NCI-H2029 (cell line): ENCODE data around the gene RAET1L.
"Not testable (repeated sequence)": the region's sequence is repeated elsewhere in the genome, so short reads cannot be mapped to it uniquely, and the experiment has no call there.

Experiments
- DNase-seq: peaks from one replicate; lab custom pipeline; 2025; lab: John Stamatoyannopoulos, UW

RAET1L gene, protein sequence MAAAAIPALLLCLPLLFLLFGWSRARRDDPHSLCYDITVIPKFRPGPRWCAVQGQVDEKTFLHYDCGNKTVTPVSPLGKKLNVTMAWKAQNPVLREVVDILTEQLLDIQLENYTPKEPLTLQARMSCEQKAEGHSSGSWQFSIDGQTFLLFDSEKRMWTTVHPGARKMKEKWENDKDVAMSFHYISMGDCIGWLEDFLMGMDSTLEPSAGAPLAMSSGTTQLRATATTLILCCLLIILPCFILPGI

DNA sequence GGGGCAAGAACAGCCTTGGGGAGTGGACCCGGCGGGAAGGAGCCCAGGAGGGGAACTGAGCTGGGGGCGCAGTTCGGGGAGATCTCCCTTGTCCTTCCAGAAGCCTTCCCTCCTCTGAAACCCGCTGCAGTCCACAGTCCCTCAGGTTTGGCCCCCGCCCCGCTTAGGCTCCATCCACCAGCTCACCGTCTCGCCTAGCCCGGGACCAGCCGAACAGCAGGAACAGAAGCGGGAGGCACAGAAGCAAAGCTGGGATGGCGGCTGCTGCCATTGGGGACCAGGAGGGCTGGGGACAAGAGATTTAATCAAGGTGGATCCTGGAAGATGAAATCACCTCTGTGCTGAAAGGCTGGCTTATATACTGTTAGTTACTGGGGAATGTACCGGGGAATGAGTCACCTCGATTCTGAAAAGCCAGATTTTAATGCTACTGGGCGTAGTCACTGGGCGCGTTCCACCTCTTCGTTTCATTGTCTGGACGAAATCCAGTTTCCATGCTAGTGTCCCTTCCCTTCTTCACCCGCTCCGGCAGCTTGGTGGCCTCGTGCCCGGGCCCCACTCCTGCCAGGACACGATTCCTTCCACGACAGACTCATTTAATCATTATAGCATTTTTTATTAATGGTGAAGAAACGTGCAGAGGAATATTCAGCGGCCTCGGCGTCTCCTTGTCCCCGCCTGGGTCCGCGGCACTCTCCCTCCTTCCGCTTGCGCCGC is at the start of gene RAET1L:
RAET1L (minus strand) TSS at position 332 of the 717 bp plus-strand sequence; CDS start at position 271, 61 bp downstream.
- DNase-seq, result peak; percentile 1

DNA sequence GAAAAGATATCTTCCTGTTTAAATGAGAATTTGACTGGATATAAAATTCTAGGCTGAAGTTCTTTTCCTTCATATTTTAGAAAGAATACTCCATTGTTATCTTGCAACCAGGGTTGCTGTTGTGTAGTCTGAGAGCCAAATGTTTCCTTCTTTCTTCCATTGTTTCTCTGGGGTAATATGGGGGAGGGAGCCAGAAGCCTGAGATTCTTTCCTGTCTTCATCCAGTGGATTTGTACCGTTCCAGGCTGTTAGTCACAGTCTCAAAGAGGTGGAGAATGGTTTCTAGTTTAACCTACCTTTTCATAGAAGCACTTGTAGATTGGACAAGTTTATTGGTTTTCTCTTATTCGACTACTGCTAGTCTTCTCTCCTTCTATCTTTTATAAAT is 49.7 kb upstream of the RAET1L start:
- DNase-seq, result no peak

DNA sequence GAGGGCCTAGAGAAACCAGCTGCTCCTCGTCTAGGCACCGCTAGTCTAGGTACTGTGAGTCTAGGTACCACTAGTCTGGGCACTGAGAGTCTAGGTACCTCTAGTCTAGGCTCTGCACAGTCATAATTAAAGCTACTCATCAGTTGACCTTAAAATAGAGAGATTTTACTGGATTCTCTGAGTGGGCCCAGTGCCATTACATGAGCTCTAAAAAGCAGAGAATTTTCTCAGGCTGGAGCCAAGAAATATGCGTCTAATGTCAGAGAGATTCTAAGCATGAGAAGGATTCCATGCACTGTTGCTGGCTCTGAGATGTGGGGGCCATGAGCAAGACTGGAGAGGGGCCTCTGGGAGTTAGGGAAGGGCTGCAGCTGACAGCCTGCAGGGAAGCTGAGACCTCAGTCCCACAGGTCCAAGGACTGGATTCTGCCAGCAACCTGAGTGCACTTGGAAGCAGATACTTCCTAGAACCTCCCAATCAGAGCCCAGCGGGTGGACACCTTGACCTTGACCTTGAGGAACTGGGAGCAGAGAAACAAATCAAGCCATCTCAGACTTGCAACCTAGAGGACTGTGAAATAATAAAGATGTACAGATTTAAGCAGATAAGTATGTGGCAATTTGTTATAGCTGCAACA is 49.2 kb upstream of the RAET1L start:
- DNase-seq, result not testable (repeated sequence)

DNA sequence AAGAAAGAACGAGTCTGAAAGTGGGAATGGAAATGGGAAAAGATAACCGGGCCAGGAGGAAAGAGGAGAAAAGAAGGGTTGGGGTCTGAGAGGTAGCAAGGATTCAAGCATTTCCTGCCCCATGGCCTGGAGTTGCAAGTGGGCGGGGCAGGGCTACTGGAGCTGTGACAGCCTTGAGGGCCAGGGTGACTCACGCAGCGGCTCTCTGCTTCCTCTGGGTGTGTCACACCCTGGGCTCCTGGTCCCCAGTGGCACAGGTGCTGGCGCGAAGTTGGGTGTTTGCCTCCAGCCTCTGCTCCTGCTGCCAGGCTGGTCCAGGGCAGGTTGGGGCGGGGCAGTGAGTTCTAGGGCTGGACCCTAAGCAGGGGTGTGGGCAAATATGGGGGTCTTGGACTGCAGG is 46.9 kb upstream of the RAET1L start:
- peak; percentile 34 for DNase-seq

DNA sequence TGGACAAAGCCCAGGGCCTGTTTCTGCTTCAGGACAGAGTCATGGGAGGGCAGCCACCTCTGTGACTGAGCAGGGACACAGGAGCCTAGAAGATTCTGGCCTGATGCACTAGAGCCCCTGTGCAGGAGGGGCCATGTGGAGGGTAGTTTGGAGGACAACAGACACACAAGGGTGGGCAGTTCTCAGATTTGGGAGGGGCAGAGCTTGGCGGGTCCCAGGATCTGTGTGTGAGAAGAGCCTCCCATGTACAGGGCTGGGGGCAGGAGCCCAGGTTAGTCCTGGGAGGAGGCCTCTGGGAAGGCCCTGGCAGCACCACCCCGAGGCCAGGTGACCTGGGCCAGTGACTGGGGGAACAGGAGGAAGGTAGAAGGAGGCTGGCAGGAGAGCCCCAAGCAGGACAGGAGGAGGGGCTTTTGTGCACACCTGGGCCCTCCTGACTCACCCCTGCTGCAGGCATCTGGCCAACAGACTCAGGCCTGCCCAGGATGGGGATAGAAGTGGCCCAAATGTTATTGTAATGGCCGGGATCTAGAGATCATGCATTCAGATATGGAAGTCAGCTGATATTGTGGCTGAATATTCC is 45.0 kb upstream of the RAET1L start:
- no peak for DNase-seq

DNA sequence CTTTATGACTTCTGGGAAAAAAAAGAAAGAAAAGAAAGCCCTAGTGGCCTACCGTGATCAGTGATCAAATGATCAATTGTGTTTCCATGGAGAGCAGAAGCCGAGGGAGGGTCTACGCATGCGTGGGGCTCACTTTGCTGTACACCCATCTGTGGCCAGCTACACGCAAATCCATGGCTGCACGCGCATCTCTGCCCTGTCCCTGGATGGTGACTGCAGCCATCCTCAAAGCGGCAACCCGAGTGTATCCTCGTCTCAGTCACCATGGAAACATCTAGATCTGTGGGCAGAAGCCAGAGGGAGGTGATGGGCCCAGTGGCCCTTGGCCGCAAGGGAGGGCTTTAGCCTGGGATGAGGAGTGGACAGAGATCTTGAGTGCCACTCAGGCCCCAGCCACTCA is 44.4 kb upstream of the RAET1L start:
- no peak for DNase-seq

DNA sequence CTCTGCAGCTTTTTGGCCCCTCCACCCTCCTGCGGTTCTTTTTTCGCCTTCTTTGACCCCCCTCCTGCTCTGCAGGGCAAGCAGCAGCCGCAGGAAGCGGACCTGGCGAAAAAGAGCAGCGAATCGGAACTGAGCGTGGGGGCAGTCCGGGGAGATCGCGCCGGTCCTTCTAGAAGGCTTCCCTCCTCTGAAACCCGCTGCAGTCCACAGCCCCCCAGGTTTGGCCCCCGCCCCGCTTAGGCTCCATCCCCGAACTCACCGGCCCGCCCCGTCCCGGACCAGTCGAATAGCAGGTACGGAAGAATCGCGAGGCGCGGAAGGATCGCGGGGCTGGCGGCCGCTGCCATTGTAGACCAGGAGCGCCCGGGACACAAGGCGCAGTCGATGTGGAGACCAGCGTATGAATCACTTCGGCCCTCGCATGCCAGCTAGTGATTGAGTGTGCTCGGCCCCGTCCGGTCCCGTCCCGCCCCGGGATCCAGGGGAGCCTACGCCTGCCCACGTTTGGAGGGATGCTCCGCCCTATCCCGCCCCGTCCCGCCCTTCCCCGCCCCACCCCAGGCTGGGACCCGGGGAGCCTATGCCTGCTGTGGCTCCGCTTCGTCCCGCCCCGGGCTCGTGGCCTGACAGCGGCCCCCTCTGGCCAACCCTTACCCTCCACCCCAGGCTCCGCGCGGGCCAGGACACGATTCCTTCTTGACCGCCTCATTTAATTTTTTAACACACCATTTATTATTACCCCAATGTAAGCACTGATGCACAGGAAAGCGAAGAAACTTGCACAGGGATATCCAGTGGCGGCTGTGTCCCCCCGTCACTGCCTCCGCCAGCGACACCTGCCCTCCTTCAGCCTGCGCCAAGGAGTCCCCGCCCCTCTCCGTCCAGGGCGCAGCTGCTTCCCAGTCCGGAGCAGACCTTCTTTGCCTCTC is 43.7 kb upstream of the RAET1L start, which contains the start of gene ULBP3:
ULBP3 (minus strand) TSS at position 402 of the 929 bp plus-strand sequence; CDS start at position 347, 55 bp downstream.
- DNase-seq, result no peak

DNA sequence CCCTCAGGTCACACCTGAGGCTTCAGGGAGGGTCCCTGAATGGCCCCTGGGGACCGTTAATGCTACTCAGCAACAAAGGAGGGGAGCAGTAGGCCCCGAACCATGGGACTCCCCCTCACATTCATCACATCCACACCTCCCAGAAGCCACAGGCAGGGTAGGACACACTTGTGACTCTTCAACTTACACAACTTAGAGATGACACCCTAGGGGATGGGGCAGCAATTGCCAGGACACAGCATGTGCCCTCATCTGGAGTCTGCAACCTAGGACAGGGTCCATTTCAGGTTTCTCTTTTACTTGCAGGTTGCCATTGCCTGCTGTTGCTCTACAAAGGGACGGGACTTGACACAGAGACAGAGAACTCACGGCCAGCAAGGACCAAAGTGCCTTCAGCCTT is 42.8 kb upstream of the RAET1L start:
- DNase-seq, result no peak

DNA sequence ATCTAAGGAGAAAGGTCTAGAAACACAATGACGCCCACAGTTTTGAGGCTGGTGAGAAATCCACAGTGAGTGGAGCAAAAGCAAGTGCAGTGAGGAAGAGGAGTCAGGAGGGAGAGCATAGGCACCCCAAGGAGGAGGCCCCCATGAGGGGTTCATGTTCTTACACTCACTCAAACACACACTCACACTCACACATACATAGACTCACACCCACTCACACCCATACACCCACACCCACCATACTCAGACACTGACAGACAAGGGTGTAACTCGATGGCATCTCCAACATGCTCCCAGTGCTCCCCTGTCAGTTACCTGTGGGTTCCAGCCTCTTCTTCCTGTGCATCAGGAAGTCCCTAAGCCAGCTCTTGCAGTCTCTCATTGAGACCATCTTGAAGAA is 39.8 kb upstream of the RAET1L start:
- no peak for DNase-seq

DNA sequence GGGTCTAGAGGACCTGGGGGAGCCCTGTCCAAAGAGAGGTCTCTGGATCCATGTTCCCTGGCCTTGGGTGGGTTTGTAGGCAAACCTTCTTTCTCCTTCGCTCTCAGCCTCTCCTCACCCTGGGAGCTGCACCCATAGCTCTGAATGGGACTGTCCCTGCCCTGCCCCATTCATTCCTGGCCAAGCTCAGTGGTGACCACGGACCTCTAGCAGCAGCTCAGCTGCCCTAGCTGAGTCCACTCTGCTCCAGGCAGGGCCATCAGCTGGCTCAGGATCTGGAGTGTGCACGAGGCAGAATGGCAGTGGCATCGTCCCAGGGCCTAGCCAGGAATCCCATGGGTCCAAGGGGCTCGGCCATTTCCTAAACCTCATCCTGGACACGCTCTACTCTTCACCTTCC is 38.3 kb upstream of the RAET1L start:
- DNase-seq, result no peak

DNA sequence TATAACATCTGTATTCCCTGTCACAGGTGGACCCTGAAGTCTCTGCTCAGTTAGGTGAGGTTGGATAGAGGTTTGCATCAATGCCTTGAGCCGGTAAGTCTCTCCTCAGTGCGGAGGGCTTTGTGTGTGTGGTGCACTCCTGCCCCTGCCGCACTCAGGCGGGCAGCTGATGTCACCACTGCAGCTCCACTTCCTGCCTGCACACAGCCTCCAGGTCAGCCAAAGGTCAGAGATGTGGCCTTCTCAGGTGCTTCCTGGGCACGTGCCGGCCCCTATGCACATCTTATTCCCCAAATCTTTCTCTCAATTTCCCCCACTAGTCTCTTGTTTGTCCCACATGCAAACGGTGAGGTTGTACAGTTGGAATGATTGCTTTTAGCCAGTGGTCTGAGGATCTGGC is 34.6 kb upstream of the RAET1L start:
- DNase-seq, result not testable (repeated sequence)

DNA sequence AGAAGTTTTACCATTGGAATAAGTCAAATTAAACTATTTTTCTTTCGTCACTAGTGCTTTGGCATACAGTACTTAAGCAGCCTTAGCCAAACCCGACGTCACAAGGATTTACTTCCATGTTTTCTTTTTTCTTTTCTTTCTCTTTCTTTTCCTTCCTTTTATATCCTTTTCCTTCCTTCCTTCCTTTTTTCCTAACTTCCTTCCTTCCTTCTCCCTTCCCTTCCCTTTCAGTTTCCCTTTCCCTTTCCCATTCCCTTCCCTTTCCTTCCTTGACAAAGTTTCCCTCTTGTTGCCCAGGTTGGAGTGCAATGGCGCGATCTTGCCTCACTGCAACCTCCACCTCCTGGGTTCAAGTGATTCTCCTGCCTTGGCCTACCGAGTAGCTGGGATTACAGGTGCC is 33.7 kb upstream of the RAET1L start:
- DNase-seq, result no peak

DNA sequence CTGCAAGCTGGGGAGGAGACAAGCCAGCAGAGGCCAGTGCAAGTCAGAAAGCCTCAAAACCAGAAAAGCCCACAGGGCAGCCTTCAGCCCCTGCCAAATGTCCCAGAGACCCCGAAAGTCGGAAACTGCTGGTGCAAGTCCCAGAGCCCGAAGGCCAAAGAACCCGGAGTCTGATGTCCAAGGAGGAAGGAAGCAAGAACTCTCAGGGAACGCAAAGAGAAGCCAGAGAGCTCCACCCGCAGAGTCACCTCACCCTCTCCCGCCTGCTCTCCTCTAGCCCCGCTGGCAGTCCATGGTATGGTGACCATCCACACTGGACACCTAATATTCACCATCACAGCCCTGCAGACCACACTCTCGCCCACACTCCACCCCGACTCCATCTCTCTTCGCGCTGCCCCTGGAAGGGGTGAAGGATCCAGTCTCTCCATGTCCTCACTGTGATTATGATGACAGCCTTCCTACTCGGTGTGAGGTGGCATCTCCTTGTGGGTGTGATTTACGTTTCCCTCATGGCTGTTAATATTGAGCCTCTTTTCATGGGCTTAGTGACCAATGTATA is 33.0 kb upstream of the RAET1L start:
- DNase-seq, result no peak

DNA sequence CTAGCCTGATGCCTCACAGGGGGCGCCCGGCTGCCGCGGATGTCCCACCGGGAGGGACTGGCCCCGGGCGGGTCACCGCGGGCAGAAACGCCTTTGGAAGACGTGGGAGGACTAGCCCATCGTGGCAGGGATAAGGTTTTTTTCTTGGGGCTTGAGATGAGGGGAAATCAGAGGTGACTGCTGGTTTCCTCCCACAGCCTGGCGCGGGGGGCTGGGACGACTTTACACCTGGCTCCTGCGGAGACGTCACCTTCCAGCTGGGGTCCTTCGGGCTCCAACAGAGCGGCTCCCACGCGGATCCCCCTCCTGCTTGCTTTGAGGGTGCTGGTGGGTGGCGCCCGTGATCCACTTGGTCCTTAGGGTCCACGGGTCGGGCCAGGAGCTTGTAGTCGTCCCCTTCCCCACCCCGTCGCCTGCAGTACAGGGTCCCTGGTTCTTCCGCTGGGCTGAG is 32.2 kb upstream of the RAET1L start:
- DNase-seq, result no peak

DNA sequence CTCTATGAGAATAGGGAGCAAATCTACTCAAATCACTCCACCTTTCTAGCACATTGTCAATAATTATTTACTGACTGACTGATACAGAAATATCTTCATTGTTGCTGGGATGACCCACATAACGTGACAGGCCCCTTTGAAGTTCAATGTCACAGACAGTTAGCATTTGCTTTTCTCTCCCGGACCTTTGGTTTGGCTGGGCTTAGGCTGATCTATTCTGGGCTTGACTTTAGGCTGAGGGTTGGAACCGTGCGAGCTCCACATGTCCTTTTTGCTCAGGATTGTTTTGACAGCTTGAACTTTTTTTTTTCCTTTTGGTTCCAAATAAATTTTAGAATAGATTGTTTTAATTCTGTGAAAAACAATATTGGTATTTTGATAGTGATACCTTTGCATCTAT is 31.6 kb upstream of the RAET1L start:
- no peak for DNase-seq

DNA sequence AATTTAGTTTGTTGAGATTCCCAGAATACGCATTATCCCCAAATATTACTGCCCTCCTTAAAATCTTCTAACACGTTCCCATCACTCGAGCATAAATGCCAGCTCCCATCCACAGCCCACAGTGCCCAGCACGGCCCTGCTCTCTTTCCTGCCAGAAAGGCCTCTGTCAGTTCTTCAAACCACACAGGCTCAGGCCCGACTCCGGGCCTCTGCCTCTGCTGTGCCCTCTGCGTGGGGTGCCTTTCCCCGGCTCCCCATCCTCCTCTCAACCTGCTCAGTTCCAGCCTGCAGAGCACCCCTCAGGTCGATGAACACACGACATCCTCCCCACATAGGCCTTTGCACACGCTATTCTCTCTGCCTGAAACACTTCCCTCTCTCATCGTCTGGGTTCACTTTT is 30.8 kb upstream of the RAET1L start:
- no peak for DNase-seq

DNA sequence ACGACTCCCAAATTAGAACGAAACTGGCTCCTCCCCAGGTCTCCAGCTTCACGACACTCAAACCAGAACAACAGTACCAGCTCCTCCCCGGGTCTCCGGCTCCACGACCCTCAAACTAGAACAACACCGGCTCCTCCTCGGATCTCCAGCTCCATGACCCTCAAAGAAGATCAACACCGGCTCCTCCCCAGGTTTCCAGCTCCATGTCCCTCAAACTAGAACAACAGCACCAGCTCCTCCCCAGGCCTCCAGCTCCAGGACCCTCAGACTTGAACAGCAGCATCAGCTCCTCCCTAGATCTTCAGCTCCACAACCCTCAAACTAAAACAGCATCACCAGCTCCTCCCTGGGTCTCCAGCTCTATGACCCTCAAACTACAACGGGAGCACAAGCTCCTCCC is 29.8 kb upstream of the RAET1L start:
- no peak for DNase-seq

DNA sequence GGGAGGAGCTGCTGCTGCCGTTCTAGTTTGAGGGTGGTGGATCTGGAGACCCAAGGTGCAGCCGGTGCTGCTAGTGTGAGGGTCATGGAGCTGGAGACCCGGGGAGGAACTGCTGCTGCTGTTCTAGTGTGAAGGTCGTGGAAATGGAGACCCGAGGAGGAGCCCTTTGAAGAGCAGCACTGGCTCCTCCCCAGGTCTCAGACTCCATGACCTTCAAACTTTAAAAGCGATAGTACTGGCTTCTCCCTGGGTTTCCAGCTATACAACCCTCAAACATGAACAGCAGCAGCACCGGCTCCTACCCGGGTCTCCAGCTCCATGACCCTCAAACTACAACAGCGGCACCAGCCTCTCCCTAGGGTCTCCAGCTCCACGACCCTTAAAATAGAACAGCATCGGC is 28.1 kb upstream of the RAET1L start:
- DNase-seq, result no peak

DNA sequence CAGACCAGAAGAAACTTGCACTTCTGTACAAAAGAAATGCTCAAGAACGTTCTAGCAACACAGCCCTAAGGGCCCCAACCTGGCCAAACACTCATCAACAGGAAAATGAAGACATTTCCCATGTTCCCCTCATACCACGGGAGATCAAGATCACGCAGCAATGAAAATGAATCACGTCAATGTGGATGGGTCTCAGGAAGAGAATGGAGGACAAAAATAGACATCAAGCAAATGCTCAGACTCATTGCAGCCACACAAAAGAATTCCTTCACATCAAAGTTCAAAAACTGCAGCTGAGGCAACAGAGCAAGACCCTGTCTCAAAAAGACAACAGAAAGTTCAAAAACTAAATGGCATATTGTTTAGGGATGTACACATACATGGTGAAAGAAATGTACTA is 25.5 kb upstream of the RAET1L start:
- no peak for DNase-seq

DNA sequence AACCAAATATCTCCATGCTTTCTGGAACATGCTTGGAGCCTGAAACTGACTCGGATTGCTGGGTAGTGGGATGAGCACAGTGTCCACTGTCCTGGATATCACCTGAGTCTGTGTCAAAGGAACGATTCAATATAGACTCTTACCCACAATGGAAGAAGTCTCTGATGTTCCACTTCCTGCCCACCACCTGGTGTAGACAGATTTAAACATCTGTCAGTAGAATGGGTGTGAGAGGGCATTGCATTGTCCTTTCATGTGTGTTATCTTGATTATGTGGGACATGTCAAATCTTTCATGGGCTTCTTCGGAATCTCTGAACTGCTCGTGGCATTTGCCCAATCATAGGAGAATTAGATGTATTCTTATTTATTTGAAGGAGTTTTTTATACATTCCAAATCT is 22.8 kb upstream of the RAET1L start:
- no peak for DNase-seq

DNA sequence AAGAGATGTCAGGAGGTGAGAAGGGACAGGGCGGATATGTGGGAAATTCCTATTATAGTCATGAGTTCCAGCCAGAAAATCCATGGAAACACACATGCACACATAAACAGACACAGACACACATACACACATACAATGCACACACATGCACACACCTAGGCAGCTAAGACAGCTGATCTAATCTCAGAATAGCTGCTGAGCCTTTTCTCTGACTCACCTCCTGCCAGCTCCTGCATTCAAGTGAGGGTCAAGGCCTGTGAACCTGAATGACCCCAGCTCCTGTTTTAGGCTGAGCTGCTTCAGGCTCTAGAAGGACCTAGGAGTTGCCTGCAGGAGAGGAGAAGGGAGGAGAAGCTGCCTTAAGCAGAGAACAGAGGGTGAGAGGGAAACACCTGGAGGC is 21.6 kb upstream of the RAET1L start:
- no peak for DNase-seq
